ENCODE measurements around the gene DYNC1I1.
"Not testable (repeated sequence)": the region's sequence is repeated elsewhere in the genome, so short reads cannot be mapped to it uniquely, and the experiment has no call there.

DYNC1I1 gene

GRCh38 chr7:95910341-95910740 is 138.0 kb downstream of the DYNC1I1 start:
- no peak for DNase-seq (ENCODE audit: low read depth in 3 of 3)

GRCh38 chr7:95915731-95916130 is 143.4 kb downstream of the DYNC1I1 start:
- no peak for DNase-seq (ENCODE audit: low read depth in 3 of 3)

GRCh38 chr7:95916573-95917297 is 144.4 kb downstream of the DYNC1I1 start:
- peak; percentile 58 to 72 (median 69) for DNase-seq (ENCODE audit: low read depth in 3 of 3)

- no peak for DNase-seq (ENCODE audit: low read depth in 3 of 3)
Observed at GRCh38 chr7:95917634-95918033, 145.3 kb downstream of the DYNC1I1 start.

GRCh38 chr7:95919556-95919955 is 147.2 kb downstream of the DYNC1I1 start:
- no peak for DNase-seq (ENCODE audit: low read depth in 3 of 3)

- no peak for DNase-seq (ENCODE audit: low read depth in 3 of 3)
Observed at GRCh38 chr7:95921543-95921942, 149.2 kb downstream of the DYNC1I1 start.

- no peak for DNase-seq (ENCODE audit: low read depth in 3 of 3)
Observed at GRCh38 chr7:95922191-95922590, 149.8 kb downstream of the DYNC1I1 start.

- no peak for DNase-seq (ENCODE audit: low read depth in 3 of 3)
Observed at GRCh38 chr7:95925236-95925635, 152.9 kb downstream of the DYNC1I1 start.

GRCh38 chr7:95925971-95926370 is 153.6 kb downstream of the DYNC1I1 start:
- no peak for DNase-seq (ENCODE audit: low read depth in 3 of 3)

GRCh38 chr7:95927756-95928155 is 155.4 kb downstream of the DYNC1I1 start:
- no peak for DNase-seq (ENCODE audit: low read depth in 3 of 3)

GRCh38 chr7:95929710-95930280 is 157.4 kb downstream of the DYNC1I1 start:
- no peak for DNase-seq (ENCODE audit: low read depth in 3 of 3)

GRCh38 chr7:95931460-95932232 is 159.3 kb downstream of the DYNC1I1 start:
- no peak for DNase-seq (ENCODE audit: low read depth in 3 of 3)

GRCh38 chr7:95933618-95934017 is 161.3 kb downstream of the DYNC1I1 start:
- DNase-seq (ENCODE audit: low read depth in 3 of 3) = no peak

- DNase-seq (ENCODE audit: low read depth in 3 of 3) = not testable (repeated sequence)
Observed at GRCh38 chr7:95944867-95945266, 172.5 kb downstream of the DYNC1I1 start.

- no peak for DNase-seq (ENCODE audit: low read depth in 3 of 3)
Observed at GRCh38 chr7:95950698-95951097, 178.3 kb downstream of the DYNC1I1 start.

GRCh38 chr7:95951531-95951930 is 179.2 kb downstream of the DYNC1I1 start:
- DNase-seq (ENCODE audit: low read depth in 3 of 3) = no peak

GRCh38 chr7:95951997-95952795 is 179.8 kb downstream of the DYNC1I1 start:
- DNase-seq (ENCODE audit: low read depth in 3 of 3) = no peak

- DNase-seq (ENCODE audit: low read depth in 3 of 3) = no peak
Observed at GRCh38 chr7:95952851-95953250, 180.5 kb downstream of the DYNC1I1 start.

GRCh38 chr7:95955748-95956147 is 183.4 kb downstream of the DYNC1I1 start:
- no peak for DNase-seq (ENCODE audit: low read depth in 3 of 3)

- no peak for DNase-seq (ENCODE audit: low read depth in 3 of 3)
Observed at GRCh38 chr7:95957510-95957909, 185.2 kb downstream of the DYNC1I1 start.

- DNase-seq (ENCODE audit: low read depth in 3 of 3) = no peak
Observed at GRCh38 chr7:95960706-95961244, 188.4 kb downstream of the DYNC1I1 start.

Measured in stimulated activated CD4-positive, alpha-beta T cell treated with anti-CD3 and anti-CD28 coated beads, TNF-alpha, amount 100 ng/mL, for 24 hours (primary cell).